Hematopoietic multipotent progenitor cell treated with erythropoietin and hydrocortisone succinate and interleukin-3 and kit ligand, for 4 days (in vitro differentiated cells): ENCODE results near the gene SMCR8.
"Not testable (repeated sequence)": the region's sequence is repeated elsewhere in the genome, so short reads cannot be mapped to it uniquely, and the experiment has no call there.

Experiments
- DNase-seq: peaks from one replicate; pipeline ENCODE4 v3.0.0-alpha.2; 2015

SMCR8 gene, protein sequence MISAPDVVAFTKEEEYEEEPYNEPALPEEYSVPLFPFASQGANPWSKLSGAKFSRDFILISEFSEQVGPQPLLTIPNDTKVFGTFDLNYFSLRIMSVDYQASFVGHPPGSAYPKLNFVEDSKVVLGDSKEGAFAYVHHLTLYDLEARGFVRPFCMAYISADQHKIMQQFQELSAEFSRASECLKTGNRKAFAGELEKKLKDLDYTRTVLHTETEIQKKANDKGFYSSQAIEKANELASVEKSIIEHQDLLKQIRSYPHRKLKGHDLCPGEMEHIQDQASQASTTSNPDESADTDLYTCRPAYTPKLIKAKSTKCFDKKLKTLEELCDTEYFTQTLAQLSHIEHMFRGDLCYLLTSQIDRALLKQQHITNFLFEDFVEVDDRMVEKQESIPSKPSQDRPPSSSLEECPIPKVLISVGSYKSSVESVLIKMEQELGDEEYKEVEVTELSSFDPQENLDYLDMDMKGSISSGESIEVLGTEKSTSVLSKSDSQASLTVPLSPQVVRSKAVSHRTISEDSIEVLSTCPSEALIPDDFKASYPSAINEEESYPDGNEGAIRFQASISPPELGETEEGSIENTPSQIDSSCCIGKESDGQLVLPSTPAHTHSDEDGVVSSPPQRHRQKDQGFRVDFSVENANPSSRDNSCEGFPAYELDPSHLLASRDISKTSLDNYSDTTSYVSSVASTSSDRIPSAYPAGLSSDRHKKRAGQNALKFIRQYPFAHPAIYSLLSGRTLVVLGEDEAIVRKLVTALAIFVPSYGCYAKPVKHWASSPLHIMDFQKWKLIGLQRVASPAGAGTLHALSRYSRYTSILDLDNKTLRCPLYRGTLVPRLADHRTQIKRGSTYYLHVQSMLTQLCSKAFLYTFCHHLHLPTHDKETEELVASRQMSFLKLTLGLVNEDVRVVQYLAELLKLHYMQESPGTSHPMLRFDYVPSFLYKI

DNA sequence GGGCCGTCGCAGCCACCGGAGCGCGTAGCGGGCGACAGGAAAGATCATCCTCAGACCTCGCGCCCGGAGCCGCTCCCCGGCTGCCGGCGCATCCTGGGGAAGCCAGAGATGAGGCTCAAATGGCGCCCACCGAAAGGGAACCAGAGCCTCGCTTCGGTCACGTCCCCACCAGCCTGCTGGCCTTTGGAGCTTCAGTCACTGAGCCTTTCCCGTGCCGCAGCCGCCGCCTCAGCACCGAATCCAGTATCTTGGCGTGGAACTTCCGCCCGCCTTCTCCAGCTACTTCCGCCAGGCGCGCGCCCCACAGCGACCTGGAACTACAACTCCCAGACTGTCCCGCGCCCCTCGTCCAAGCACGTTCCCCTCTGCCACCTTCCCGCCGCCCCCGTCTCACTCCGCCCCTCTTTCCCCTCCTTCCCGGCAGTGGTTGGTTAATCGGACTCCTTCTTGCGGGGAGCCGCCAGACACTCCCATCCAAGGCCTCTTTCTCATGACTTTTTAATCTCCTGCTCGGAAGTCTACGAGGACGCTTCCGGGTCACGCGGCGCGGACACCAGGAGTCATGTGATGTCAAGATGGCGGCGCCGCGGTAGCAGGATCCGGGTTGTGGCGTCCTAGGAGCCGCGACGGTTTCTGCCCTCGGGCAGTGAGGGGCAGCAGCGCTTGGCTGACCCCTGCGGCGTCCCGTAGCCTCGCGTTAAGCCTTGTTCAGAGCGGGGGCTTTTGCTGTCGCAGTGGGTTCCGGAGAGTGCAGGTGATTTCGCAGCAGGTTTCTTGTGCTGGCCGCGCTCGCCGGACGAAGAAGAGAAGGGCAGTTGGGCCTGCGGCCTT lies at the start of gene SMCR8, which contains the start of gene TOP3A:
SMCR8 (plus strand) TSS at position 563 of the 831 bp plus-strand sequence. CDS start 497 bp downstream, outside the sequence.
TOP3A (minus strand) TSS at position 264 of the 831 bp plus-strand sequence; CDS start at position 48, 216 bp downstream.
- peak; percentile 99 for DNase-seq

GRCh38 chr17:18267366-18267765 lies 47.7 kb upstream of the SMCR8 start:
- DNase-seq, result no peak

- no peak for DNase-seq
Measured at GRCh38 chr17:18267927-18268711, 47.0 kb upstream of the SMCR8 start.

DNA sequence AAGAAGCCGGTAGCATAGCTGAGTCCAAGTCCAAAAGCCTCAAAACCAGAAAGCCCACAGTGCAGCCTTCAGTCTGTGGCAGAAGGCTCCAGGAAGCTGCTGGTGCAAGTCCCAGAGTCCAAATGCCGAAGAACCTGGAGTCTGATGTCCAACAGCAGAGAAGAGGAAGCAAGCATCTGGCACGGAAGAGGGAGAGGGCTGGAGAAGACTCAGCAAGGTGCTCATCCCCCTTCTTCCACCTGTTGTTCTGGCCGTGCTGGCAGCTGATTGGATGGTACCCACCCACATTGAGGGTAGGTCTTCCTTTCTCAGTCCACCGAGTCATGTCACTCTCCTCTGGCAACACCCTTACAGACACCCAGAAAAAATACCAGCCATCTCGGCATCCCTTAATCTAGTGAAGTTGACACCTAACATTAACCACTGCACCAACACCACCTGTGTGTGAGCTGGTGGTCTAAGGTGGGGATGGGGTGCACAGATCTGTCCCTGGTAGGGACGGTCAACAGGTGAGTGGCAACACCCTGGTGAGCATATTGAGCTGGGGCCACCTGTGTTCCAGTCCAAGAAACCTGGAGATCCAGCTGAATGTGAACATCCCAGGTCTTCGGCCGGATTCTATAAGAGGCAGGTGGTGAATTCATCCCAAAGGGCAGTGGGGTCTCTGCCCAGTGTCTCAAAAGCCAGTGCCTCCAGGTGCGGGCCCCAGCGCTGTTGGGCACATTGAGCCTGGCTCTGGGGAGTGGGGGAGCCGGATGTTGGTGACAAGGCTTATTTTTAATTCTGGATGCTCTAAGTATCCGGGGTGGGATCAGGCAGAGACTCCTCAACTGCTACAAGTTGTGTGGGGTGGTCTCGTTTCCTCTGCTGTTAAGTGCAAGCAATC lies 44.8 kb upstream of the SMCR8 start:
- no peak for DNase-seq

DNA sequence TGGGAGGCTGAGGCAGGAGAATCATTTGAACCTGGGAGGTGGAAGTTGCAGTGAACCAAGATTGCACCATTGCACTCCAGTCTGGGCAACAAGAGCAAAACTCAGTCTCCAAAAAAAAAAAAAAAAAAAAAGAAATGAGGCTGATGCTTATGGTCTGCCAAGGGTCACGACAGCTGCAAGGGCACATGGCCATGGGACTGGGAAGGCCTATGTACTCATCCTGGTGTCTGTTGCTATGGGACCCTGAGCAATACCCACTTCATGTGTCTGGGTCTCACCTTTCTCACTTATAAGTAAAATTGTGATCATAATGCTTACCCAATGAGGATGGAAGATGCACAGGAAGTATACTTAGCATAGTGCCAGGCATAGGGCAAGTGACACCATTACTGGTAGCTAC lies 38.0 kb upstream of the SMCR8 start:
- no peak for DNase-seq

DNA sequence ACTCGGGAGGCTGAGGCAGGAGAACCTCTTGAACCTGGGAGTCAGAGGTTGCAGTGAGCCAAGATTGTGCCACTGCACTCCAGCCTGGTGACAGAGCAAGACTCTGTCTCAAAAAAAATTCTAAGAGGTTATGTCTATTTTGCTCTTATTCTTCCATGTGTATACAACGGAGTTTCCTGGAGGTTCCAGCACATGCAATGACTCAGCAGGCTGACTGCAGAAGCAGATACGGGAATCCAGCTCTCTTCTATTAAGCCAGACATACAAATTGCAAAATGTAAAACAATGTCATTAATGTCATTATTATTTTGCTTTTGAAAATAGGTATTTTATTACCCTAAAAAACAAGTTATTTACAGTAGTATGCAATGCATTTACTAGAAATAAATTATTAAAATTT lies 36.2 kb upstream of the SMCR8 start:
- no peak for DNase-seq

DNA sequence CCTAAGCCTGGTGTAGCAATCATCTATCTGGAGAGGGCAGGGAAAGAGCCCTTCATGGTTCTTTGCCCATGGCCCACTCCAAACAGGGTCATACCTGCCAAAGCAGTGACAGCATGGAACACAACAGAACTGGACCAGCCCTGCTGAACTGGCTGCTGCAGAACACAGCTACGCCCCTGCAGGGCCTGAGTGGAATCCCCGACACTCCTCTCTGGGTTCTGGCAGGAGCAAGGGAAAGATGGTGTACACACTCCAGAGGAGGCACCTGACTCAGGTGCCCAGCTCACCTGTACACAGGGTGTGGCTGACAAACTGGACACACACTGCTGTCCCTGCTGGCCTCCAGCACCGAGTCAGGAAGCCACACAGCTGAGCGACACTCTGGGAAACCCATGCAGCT lies 34.8 kb upstream of the SMCR8 start:
- DNase-seq, result no peak

DNA sequence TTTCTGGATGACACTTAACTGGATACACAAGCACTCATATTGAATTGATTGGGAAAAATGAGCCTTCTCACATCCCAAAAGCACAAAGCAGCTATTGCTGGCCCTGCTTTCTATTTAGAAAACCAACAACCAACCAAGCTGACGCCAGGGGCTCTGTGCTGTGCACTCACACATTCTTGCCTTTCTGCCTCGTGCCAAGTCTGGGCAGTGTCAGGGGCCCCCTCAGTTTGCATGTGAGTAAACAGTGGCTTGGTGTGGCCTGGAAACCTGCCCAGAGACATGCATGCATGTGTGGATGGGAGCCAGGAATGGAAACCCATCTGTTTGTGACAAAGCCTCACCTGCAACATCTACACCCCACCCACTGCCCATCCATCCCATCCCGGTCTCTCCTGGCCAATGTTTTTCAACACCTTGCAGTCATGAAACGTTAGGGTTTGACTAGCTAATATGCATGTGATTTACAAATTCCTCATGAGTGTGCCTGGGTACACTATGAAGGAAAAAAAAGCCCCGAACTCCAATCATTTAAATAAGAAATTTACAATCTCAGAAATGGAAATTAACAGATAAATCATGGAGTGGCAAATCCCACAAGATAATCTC lies 34.2 kb upstream of the SMCR8 start:
- DNase-seq, result no peak

DNA sequence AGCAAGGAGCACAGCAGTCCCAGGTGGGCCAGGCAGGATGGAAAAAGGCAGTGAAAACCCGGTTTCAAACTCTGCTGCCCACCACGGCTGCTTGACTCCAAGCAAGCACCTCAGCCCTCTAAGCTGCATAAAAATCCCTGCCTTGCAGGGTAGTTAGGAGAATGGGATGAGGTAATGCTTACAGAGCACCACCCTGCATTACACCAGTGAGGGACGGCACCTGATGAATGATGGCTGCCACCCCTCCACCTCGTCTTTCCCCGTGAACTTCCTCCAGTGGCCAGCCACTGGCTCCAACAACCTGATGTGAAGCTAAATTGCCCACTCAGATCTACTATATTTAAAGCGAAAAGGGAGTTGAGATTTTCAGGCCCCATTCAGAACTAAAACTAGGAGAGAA lies 33.3 kb upstream of the SMCR8 start:
- DNase-seq, result no peak

- no peak for DNase-seq
Measured at GRCh38 chr17:18285296-18285695, 29.8 kb upstream of the SMCR8 start.

GRCh38 chr17:18291718-18292540 lies 23.2 kb upstream of the SMCR8 start:
- DNase-seq, result no peak

DNA sequence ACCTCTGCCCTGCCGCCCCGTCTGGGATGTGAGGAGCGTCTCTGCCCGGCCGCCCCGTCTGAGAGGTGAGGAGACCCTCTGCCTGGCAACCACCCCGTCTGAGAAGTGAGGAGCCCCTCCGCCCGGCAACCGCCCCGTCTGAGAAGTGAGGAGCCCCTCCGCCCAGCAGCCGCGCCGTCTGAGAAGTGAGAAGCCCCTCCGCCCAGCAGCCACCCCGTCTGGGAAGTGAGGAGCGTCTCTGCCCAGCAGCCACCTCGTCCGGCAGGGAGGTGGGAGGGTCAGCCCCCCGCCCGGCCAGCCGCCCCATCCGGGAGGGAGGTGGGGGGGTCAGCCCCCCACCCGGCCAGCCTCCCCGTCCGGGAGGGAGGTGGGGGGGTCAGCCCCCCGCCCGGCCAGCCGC lies 17.0 kb upstream of the SMCR8 start:
- DNase-seq, result not testable (repeated sequence)

GRCh38 chr17:18300725-18301480 lies 14.2 kb upstream of the SMCR8 start:
- no peak for DNase-seq

GRCh38 chr17:18303206-18303605 lies 11.9 kb upstream of the SMCR8 start:
- not testable (repeated sequence) for DNase-seq

DNA sequence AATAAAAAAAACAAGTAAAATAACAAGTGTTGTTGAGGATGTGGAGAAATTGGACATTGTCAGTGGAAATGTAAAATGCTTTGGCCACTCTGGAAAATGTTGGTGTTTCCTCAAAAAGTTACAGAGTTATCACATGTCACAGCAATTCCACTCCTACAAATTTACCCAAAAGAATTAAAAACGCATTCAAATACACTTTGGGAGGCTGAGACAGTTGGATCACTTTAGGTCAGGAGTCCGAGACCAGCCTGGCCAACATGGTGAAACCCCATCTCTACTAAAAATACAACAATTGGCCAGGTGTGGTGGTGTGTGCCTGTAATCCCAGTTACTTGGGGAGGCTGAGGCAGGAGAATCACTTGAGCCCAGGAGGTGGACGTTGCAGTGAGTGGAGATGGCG lies 5.9 kb upstream of the SMCR8 start:
- DNase-seq, result no peak

- DNase-seq, result peak; percentile 30
Measured at GRCh38 chr17:18314059-18314730, 898 bp upstream of the SMCR8 start.

- DNase-seq, result peak; percentile 84
Measured at GRCh38 chr17:18315562-18315922, 449 bp downstream of the SMCR8 start.

- DNase-seq, result no peak
Measured at GRCh38 chr17:18315961-18316360, 868 bp downstream of the SMCR8 start.
